GM18867 (cell line): Measurements from ENCODE around the gene NIFK.

Experiments used
- ATAC-seq: cut with Tn5 transposase; IDR thresholded peaks from one replicate; pipeline ENCODE4 v1.9.1; 2021; ENCODE audit warnings: mild to moderate bottlenecking, moderate library complexity; ENCODE audit not compliant: unreplicated experiment

The NIFK gene

GRCh38 chr2:121736462-121737336, at the start of gene NIFK:
Gene NIFK (minus strand): TSS chr2:121736875. CDS start chr2:121736850, 25 bp downstream.
- ATAC-seq = peak; percentile 91

GRCh38 chr2:121783180-121783579, 46.5 kb upstream of the NIFK start:
- ATAC-seq = no peak

- no peak for ATAC-seq
Observed at GRCh38 chr2:121778741-121779487, 42.2 kb upstream of the NIFK start.

GRCh38 chr2:121777699-121778058, 41.0 kb upstream of the NIFK start:
- no peak for ATAC-seq

- no peak for ATAC-seq
Observed at GRCh38 chr2:121776885-121777698, 40.4 kb upstream of the NIFK start.

GRCh38 chr2:121776361-121776760, 39.7 kb upstream of the NIFK start:
- no peak for ATAC-seq

- ATAC-seq = no peak
Observed at GRCh38 chr2:121774235-121774634, 37.6 kb upstream of the NIFK start.

GRCh38 chr2:121771976-121772742, 35.5 kb upstream of the NIFK start:
- ATAC-seq = no peak

- ATAC-seq = no peak
Observed at GRCh38 chr2:121768143-121768755, 31.6 kb upstream of the NIFK start.

GRCh38 chr2:121766624-121767023, 29.9 kb upstream of the NIFK start:
- no peak for ATAC-seq

GRCh38 chr2:121764681-121765228, 28.1 kb upstream of the NIFK start:
- ATAC-seq = no peak

- ATAC-seq = peak; percentile 100
Observed at GRCh38 chr2:121755237-121756111, 18.8 kb upstream of the NIFK start, which contains the start of gene TSN. Gene TSN (plus strand): TSS chr2:121755651. CDS start chr2:121755780, 129 bp downstream.

GRCh38 chr2:121754851-121755236, 18.2 kb upstream of the NIFK start:
- ATAC-seq = no peak

GRCh38 chr2:121748202-121748601, 11.5 kb upstream of the NIFK start:
- ATAC-seq = no peak

GRCh38 chr2:121746071-121746578, 9.4 kb upstream of the NIFK start:
- no peak for ATAC-seq

- no peak for ATAC-seq
Observed at GRCh38 chr2:121741450-121741849, 4.8 kb upstream of the NIFK start.

GRCh38 chr2:121740973-121741372, 4.3 kb upstream of the NIFK start:
- no peak for ATAC-seq

GRCh38 chr2:121736140-121736461, 574 bp downstream of the NIFK start:
- ATAC-seq = no peak
